IPS DF 19.7 (cell line): ENCODE data around the gene LEO1.

Source experiments
- DNase-seq: peaks from one replicate; pipeline ENCODE4 v3.0.0-alpha.2; 2013; ENCODE audit warnings: low read depth, low spot score

LEO1 gene

DNA sequence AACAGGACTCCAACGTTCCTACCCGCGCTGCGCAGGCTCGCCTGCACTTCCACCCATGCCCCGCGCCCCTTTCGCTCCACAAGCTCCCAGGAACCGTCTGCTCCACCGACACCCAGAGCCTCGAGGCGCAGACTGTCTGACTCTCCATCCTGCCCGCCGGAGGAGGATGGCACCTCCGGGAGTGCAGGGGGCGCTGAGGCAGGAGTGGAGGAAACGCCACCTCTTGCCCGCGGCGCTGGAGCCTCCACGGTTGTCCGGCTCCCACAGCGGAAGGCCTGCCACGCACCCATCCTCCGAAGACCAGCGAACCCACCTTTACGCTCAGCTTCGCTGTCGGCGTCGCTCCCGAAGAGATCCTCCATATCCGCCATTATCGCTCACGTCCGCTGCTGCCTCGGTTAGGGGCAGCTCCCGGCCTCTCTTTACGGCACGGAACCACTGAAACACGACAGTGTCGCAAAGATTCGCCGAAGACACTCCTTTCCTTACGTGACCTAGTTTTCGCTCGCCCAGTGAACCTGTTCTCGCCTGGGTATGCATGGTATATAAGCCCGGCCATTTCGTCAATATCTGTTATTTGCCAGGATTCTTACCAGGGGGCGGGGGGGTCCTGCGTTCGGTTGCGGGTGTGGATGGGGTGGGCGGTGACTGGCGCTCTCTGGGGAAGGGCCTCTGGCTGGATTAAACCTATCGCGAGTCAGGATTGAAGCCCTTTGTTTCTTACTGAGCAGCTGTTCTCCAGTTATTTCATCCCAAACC is at the start of gene LEO1:
Gene LEO1, minus strand, starts transcription at position 404 of the 759 bp plus-strand sequence. Its CDS starts 33 bp downstream, at position 371.
- DNase-seq = peak; percentile 98

DNA sequence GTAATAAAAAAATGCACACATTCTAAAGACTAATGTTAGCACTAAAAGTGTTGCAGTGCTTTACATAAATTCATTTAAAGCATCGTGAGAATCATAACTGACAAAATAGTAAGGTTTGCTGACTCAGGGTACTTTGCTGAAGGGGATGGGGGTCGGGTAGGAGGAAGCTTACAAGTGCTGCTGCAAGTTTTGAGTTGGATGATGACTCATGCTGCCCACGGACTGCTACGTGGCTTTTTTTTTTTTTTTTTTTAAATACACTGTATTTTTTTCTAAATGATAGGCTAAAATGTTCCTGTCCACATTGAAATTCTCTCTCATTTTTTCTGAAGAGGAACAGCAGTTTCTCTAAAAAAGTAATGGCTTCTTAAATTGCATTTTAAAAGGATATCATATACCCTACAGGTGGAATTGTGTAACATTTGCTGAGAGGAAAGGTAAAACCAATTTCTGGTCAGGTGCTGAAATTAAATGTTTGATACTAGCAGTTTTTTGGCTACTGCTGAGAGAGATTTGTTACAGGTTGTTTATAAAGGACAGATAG is 49.6 kb upstream of the LEO1 start:
- DNase-seq = no peak

DNA sequence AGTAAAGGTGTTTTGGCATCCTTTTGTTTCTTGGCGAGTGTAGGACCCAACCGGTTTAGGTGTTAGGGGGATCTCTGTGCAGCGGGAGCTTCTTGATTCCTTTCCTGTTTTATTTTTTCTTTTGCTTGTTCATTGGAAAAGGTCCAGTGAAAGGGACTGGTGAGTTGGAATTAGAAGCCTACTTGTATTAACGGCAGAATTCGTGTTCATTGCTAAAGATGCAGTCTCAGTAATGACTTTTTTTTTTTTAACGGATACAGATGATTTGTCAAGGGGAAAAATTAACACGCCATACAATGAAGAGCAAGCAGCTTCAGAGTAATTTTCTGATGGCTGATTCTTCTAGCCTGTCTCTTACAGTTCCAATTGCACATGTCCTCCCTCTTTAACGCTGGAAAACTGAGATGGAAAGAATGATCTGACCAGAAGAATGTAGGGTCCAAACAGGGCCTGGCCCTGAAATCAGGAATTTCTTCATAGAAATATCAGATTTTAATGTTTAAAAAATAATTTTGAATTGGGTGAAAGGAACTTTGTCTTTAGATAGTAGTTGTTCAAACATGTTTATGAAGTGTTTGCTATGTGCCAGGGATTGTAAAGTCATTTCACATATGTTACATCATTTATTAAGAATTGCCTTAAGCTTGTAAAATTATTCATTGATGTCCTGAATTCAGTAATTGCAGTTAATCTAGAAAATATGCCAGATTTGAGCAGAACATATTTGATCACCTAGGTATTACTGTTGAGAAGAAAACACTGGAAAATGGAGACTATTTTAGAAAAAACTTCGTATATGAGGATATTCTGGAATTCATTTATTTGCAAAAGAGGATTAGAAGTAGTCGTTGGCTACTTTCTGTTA is 48.9 kb upstream of the LEO1 start:
- no peak for DNase-seq

DNA sequence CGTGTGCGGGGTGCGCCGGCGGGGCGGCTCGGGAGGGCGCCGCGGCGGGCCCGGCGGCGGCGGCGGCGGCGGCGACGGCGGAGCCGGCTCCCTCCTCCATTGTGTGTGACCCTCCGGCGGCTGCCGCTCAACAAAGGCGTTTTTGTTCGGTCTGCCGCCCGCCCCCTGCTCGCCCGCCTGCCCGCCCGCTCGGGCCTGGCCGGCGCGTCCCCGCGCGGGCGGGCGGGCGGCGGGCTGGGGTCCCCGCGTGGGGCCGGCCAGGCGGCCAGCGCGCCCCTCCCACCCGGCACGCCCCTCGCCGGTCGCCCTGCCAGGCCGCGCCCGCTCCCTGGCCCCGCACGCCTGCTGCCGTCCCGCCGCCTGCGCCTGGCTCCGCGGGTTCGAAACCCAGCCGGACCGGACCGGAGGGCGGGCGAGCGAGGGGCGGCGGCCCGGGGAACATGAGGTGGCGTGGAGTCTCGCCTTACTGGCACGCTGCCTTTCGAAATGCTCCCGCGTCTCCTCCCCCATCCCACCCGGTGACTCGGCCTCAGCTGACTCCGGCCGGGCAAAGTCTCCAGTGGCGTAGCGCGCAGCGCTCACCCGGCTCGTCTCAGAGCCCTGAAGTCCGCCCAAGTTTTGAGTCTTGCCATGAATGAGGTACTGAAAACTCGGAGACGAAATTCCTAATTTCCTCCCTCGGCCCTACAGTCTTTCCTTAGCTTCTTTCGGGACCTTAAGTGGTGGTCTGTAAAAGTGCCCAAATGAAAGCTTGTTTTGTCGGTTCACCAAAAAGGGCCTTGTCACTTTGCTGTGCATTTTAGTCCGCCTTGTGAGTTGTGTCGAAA is 48.0 kb upstream of the LEO1 start:
- no peak for DNase-seq

DNA sequence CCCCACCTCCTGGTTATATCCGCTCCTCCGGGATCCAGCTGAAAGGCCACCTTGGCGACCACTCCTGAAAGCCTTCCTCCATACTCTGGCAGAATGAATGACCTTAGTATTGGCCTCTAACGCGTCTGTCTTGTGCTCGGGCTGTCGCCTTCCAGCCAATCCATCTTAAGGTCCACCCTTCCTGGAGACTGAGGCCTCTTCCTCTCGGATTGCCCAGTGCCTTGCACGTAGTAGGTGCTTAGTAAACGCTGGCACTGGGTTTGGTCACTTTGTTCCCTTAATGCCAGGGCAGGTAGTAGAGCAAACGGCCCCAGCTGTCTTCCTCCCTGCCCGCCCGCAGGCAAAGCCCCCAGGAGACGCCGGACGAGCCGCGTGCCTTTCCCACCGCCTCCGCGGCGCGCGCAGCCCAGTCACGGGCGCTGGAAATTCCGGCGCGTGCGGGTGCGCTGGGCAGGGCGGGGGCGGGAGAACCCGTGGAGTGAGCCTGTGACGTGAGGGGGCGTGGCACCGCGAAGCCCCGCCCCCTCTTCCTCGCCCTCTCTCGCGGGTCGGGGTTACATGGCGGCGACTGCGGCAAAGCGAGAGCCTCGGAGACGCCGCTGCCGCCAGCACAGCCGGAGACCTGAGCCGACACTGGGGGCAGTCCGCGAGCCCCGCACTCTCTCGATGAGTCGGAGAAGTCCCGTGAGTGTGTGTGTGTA is 47.3 kb upstream of the LEO1 start, which contains the start of gene MAPK6:
Gene MAPK6, plus strand, starts transcription at position 527 of the 701 bp plus-strand sequence. CDS start 27,242 bp downstream, outside the sequence.
- DNase-seq = no peak

DNA sequence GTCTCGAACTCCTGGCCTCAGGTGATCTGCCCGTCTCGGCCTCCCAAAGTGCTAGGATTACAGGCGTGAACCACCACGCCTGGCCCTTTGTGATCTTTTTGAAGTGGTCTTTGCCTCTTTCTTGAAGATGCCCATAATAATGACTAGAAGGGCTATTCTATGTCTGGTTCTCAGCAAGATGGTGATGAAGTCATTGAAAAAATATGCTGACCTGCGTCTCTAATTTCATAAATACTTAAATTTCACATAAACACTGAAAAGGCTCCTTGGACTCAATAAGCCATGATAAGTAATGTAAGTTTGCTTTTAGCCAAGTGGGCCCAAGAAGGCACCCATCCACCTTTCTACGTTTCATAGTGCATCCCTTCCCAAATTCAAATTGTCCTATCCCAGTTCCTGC is 46.7 kb upstream of the LEO1 start:
- no peak for DNase-seq

DNA sequence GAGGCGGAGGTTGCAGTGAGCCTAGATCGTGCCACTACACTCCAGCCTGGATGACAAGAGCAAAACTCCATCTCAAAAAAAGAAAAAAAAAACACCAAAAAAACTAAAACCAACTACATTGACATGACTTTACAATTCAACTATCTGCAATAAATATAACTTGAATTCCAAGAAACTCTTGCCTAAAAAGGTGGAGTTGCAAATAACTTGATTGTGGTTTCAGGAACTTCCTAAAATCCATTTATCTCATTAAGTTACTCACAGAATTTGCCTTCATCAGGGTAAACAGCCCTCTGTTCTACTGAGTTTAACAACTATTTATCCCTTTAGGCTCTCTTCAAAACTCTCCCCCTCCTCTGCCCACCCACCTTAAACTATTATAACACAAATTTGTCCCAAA is 44.7 kb upstream of the LEO1 start:
- no peak for DNase-seq

DNA sequence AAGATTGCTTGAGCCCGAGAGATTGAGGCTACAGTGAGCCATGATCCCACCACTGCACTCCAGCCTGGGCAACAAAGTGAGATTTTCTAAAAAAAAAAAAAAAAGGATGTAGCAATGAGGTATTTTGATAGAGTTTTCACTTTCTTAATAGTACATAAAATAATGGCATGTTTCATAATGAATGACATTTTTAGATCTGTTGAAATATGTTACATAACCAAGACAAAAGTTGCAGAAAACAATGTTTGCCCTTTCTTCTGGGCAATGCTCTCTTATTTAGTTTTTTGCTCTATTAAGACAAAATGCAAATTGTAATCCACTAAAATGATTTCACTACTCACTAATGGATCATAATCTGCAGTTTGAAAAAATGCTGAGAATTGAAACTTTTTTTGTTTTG is 43.0 kb upstream of the LEO1 start:
- DNase-seq = no peak

DNA sequence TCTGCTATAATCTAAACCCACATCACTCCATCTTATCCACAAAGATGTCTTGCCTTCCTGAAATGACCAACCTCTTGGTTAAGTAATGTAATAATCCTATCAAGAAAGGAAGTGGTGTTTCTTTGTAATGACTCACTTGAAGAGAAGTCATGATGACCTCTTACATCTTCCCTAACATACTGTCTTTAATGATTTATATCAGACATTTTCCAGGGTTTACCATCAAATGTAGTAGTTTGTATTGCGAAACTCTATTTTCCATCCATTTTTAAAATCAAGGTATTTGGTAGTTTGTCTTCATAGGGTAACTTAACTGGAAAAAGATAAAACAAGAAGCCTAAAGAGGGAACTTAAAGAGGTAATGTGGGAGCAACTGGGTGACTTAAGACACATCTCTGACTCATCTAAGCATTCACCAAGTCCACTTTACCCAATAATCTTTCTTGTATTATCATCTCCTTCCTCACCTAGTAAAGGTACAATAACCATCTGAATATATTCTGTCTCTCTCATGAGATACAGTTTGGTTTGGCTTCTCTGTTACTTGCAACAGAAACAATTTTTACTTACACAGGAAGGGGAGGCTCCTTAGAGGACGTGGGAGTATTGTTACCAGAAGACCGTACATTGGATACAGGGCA is 41.7 kb upstream of the LEO1 start:
- DNase-seq = no peak

DNA sequence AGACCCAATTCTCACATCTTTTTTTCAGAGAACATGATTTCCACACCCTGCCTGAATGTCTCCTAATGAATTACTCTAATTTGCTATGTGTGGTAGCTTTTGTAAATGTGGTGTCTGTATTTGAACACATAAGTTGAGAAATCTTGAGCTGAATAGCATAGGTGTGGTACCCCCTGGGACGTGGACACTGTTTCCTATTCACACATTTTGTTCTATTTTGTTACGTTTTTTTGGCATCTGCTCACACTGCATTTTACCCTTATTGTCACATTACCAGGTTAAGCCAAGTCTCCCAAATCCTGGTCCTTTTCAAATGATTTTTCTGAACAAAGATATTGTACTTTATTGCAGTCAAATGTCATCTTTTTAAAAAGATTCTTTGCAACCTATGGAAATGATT is 40.6 kb upstream of the LEO1 start:
- DNase-seq = no peak

DNA sequence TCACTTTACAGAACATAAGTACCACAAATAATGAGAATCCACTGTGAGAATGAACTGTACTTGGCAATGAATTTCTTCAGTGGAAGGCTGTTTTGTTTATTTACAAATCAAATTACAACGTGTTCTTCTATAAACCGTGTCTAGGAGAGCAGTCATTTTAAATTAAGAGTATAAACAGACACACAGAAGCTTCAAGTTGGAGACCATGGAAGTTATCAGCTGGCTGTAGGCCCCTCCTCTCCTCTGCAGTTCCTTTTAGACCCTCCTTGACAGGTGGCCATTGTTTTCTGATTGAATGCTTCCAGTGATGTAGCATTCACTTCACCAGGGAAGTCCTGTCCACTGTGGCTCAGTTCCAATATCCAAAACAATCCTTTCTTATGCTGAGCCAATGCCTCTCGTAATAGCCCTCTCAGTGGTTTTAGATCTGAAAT is 40.1 kb upstream of the LEO1 start:
- DNase-seq = no peak

DNA sequence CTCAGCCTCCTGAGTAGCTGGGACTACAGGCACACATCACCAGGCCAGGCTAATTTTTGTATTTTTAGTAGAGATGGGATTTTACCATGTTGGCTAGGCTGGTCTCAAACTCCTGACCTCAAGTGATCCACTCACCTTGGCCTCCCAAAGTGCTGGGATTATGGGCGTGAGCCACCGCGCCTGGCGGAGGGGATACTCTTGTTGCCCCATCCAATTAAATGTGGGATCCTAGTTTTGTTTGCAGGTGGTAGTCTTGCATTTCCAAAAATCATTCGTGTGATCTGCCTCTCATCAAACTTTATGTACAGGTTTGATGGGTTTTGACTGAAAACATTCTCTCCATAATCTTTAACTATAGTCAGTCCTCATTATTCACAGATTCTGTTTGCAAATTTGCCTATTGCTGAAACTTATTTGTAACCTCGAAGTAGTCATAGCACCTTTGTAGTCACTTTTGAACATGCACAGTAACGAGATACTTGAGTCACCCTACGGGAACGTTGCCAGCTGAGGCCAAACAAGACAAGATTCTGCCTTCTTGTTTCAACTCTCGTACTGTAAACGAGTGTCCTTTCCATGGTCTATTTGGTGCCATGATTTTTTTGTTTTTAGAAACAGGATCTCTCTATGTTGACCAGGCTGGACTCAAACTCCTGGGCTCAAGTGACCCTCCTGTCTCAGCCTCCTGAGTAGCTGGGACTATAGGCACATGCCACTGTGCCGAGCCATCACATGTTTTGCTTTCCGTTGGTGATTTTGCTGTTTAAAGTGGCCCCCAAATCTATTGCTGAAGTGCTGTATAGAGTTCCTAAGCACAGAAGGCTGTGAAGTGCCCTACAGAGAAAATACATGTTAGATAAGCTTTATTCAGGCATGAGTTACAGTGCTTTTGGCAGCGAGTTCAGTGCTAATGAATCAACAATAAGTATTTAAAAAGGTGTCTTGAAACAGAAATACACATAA is 39.3 kb upstream of the LEO1 start:
- no peak for DNase-seq

DNA sequence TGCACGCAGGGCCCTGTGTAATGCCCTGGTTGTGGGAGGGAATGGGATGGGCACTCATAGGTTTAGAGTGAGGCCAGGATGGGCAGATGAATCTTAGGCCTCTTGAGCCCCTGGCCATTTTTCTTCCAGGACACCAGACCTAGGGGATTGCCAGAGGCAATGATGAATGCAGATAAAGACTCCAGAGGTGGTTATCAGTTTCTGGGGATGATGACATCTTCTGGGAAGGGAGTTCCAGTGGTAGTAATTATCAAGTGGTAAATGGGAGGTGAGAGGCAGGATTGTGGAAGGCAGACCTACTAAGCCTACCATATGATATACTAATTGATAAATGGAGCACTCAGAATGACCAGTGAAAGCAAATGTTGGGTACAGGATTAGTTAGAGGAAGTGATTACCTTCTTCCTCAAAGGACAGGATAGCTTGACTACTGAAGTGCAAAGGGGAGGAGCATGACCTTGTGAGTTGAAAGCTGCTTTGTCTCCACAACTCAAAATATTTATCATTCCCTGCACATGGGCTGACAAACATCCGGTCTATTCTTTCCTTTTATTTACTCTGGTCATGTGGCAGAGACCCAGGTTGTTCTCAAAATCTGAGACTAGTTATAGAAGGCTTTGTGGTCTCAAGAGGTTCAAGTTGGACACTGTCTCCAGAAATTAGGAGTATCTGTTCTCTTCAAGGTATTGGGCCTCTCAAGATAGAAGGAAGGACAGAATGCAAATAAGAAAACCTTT is 37.3 kb upstream of the LEO1 start:
- no peak for DNase-seq

DNA sequence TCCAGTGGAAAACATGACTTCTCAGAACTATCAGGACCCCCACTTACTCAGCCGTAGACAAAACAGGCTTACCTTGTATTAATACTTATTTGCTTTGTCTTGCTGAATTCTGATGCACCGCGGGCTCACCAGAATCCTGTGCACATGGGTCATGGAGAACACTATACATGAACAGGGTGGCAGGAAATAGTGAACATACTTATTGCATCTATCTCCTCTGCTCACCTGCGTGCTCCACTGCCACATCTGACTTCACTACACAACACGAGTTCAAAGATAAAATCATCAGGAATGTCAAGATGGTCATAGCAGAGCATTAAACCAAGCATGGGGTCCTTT is 36.8 kb upstream of the LEO1 start:
- no peak for DNase-seq

DNA sequence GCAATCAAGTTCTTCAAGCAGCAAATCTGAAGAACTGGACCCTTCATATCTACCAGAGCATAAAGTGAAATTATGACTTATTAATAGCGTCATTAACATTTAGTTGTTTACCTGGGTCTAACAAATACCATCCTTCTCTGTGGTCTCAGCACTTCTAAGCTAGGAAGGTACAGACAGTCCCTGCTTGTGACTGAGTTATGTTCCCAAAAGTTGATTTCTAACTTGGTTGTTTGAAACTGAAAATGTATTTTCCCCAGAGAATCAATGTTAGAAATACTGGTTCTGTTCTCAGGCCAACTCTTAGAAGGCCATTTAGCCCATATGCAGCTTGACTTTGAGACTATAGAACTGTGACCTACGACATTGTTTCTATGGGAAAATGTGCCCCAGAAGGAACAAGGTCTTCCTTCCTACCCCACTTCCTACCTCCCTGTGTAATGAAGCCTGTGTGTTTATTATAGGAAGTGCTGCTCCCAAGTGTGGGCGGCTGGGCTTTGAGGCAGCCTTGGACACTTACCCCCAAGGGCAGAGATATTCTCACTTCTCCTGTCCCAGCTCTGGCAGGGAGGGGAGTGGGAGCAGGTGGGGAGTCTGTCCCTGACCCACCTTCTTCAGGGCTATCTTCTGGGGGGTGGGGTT is 35.2 kb upstream of the LEO1 start:
- no peak for DNase-seq

DNA sequence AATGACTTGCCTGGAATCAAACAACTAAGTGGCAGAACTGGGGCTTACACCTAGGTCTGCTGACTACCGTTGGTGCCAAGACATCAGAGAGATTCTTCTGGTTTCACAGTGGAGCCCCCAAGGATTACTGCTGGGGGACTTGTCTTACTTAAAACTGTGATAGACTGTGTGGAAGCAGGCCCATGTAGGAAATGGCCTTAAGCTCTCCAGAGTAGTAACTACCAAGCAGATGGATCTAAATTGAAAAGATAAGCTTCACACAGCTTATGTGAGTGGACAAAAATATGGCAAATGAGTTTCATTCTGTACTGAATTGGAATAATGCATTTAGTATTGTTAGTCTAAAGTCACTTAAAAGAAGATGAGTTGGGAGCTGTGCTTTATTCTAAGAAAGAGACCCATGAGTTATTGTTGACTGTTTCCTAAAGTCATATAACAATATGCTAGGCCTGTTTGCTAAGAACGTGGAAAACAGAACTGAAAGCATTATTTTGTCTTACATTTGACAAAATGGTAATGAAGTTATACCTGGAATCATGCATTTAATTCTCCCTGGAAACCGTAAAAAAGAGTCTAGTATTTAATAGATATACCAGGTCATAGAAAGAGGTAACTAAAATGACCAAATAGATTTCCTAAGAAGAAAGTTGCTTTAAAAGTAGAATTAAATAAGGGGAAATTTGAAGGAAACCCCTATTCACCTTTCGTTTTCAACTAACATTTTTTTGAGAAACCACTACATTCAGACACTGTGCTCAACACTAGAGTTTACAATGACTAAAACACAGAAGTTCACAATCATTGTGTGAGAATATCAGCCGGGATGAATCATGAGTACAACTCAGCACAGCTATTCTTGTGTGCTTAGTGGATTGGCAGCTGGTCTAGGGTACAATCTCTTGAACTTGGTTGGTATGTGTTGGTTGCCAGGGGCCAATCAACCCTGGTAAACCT is 34.4 kb upstream of the LEO1 start:
- DNase-seq = no peak

DNA sequence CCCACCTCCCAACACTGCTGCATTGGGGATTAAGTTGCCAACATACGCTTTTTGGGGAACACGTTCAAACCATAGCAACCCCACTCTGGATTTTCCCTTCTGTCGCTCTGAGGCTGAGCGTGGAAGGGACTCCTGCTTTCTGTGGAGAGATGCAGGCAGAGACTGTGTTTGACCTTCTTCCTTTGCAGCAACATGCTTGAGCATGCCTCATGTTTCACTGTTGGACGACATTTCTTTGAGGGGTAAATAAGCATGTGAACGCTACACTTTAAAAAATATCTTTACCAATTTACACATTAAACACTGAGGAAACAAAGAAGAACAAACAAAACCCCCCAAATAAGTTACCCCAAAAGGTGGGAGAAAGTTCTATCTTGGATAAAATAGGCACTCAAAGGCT is 33.2 kb upstream of the LEO1 start:
- no peak for DNase-seq
